Stimulated activated CD8-positive, alpha-beta memory T cell treated with anti-CD3 and anti-CD28 coated beads, Interleukin-7, amount 100 ng/mL, for 4 hours (primary cell): ENCODE results near the gene KMT2D.
"Not testable (repeated sequence)": the region's sequence is repeated elsewhere in the genome, so short reads cannot be mapped to it uniquely, and the experiment has no call there.

Experiments
- DNase-seq, 2 donors: peaks; one replicate each; pipeline ENCODE4 v3.0.0-alpha.2; 2020; ENCODE audit warnings: low read depth in 2 of 2

Gene KMT2D

DNA sequence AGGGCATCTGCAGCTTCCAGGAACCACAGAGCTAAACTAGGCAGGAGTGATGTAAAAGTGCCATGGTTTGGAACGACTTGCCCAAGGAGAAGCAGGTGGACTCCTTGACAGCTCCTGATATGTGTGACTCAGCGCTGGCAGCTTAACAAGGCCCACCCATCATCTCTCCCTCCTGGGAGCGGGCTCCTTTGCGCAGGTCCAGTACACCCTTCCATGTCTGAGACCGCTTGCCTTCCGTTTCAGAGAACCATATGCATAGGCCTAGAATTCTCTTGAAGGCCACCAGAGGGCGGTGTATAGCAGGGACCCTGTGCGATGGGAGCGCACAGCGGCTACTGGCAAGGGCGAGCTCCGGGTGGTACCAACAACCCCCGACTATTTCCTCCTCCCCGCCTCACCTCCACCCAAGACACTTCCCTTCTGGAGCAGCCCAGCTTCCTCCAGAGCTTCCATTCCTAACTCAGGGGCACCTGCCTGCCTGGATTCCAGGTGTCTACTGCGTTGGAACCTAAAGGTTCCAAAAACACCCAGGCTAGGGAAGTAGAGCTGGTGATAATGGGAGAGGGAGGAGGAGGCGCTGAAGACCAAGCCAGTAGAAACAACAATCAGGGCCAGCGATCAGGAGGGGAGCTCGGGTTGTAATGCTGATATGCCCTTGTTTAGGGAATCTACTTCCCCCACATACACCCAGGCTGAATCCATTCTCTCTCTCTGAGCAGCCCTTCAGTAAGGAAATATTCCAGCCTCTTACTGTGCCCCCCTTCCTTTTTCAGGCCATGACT, 27.7 kb upstream of the KMT2D start:
- peak; percentile 49 to 58 for DNase-seq

DNA sequence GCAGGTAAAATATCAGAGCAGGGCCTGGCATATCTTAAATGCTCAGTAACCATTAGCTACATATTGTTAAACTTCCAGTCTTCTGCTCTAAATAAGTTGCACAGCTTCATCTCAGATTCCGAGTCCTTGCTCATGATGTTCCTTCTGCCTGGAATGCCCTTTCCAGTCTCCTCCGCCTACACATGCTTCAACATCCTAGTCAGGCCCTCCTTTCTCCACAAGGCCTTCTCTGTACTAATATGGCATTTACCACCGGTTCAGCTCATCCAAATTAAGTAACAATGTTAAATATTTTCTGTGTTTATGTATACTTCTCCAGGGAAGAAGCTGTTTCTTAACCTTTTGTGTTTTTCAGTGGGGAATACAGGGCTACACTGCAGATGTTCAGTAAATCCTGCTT, 25.5 kb upstream of the KMT2D start:
- DNase-seq = no peak

DNA sequence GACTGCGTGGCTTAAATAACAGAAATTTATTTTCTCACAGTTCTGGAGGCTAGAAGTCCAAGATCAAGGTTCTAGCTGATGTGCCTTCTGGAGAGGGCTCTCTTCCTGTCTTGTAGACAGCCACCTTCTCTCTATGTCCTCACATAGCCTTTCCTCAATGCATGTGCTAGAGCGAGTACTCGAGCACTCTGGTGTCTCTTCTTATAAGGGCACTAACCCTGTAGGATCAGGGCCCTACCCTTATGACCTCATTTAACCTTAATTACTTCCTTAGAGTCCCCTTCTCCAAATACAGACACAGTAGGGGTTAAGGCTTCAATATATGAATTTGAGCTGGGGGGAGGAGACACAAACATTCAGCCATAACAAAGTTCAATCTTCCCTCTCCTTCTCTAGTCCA, 23.8 kb upstream of the KMT2D start:
- DNase-seq = no peak

DNA sequence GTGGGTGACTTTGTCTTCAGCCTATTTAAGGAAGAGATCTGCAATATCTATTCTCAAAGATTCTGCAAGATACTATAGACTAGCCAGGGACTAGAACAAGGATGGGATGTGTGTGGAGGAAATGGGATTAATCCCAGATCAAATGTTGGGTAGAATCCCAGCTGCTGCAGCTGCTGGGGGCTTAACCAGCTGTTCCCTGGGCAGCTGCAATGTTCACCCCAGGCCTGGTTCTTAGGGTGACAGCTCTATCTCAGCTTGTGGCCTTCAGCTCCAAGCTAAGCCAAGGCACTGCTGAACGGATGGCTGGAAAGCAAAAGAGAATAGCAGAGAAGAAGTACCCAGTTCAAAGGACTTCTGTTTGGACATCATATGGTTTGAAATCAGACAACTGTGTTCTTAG, 19.2 kb upstream of the KMT2D start:
- DNase-seq = no peak

DNA sequence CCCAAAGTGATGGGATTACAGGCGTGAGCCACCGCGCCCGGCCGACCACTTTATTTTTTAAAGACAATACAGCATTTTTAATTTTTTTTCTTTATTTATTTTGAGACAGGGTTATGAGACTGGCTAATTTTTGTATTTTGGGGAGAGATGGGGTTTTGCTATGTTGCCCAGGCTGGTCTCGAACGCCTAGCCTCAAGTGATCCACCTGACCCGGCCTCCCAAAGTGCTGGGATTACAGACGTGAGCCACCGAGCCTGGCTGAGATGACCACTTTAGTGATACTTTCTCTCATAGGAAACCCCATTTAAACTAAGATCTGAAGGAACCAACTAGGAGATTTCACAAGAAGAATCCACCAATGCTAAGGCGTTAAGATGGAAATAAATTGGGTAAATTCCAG, 10.4 kb upstream of the KMT2D start:
- DNase-seq = no peak

DNA sequence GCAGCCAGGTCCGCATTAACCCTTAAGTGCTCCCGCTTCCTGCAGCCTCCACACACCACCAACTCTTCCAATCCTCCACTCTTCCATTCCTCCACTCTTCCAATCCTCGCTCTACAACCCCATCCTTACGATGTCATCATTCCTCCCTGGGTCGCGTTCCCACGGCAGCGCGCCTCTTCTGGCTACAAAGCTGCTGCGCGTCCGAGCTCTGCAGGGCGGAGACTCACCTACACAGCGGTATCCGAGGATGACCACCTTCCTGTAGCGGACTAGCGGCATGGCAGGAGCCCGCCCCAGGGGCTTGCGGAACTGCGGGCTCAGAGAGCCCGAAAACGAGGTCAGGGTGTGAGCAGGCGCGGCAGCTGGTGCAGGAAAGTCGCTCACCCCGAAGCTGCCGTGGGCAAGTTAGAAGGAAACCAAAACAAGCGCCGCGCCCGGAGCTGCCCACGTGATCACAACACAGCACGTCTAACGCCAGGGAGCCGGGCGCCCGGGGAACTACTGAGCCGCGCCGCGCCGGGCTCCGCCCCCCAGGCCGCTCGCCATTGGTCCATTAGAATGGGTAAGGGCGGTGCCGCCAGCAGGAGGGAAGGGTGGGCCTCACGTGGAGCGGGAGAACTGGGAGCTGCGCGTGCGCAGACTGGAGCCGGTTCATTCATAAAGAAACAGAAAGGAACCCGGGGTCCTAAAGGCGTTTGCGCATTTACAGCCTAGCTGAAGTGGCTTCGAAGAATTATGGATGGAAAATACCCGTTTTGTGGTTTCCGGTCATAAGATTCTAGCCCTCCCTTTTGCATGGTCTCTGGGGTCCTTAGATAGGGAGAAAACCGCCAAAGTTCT, 9.1 kb upstream of the KMT2D start, which contains the start of gene RHEBL1:
RHEBL1 (minus strand) TSS at position 473 of the 840 bp plus-strand sequence; CDS start at position 279, 194 bp downstream.
- DNase-seq = peak; percentile 98 to 99

DNA sequence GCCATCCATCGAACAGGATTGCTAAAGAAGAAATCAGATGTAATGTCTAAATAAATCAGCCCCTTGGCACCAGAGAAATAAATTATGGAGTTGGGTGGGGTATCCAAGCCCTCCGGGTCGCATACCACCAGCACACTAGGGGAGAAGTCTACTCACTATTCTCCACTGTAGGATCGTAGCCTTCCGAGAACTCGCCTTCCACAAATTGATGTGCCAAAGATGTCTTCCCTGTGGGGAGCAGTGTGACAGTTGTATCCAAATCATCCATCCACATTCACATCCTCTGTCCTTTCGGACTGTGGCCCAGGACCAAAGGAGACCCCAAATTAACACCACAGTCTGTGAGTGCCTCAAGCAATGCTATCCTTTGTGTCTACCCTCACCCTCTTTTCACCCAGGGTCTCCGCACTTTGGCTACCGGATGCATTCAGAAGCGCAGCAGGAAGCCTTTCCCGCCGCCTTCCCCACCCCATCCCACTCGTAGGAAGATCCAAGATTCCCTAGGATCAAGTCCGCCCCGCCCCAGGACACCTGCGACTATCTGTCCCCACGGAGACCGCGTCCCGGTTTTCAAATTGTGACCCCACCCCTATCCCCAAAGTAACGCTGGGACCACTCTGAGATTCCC, 8.4 kb upstream of the KMT2D start:
- no peak for DNase-seq

DNA sequence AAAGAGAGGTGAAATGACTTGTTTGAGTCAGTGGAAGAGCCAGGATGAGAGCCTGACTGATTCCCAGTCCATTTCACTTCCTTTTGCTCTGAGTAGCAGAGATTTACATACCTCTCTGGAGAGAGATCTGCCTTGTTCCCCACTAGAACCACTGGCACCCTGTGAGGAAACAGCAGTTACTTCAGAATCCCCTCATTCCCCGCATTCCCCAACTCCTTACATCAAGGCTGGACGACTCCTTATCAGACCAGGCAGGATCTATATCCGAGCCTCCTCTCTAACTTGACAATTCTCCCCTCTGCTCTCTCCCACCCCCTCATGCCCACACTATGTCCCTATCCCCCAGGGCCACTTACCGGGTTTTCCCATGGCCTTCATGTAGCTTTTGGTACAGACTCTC, 5.5 kb upstream of the KMT2D start:
- DNase-seq = no peak

DNA sequence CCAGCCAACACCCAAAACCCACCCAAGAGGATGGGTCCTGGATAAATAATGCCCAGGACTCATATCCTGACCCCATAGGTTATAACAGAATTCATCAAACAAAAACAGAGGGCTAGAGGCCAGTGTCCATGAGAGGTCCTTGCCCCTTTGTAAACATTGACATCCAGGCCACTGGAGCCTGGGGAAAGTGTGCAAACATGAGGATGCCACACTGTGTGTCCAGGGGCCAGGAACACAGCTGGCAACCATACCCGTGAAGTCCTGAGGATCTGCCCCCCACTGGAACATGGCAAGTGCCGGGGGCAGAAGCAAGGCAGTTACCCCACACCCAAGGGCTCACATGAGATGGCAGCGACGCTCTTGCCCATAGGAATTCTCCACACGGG, 4.2 kb upstream of the KMT2D start:
- DNase-seq = no peak

DNA sequence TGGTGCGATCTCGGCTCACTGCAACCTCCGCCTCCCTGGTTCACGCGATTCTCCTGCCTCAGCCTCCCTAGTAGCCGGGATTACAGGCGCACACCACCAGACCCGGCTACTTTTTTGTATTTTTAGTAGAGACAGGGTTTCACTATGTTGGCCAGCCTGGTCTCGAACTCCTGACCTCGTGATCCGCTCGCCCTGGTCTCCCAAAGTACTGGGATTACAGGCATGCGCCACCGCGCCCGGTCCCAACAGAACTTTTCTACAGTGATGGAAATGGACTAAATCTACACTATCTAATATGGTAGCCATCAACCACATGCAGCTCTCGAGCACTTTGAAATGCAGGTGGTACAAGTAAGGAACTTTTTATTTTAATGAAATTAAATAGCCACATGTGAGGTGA, 1.3 kb upstream of the KMT2D start:
- DNase-seq = not testable (repeated sequence)

DNA sequence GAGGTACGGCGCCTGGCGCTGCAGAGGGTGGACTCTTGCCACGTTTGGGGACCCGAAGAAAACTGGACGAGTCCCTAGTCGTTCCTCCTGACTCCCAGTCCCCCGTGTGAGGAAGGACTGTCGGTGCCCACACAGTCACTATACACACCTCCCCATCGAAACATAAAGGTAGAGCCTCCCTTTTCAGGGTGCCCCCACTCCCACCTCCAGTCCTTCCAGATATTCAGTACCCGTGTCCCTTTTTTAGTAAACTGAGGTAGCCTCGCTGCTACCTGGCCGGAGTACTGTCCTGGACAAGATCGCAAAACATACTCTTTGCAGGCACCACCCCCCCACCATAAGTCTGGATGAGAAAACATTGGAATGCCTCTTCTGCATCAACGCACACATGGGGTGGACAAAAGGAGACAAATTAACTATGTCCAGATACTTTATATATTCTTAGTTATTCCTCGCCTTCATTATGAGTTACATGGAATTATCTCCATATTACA, 610 bp upstream of the KMT2D start:
- DNase-seq = no peak

DNA sequence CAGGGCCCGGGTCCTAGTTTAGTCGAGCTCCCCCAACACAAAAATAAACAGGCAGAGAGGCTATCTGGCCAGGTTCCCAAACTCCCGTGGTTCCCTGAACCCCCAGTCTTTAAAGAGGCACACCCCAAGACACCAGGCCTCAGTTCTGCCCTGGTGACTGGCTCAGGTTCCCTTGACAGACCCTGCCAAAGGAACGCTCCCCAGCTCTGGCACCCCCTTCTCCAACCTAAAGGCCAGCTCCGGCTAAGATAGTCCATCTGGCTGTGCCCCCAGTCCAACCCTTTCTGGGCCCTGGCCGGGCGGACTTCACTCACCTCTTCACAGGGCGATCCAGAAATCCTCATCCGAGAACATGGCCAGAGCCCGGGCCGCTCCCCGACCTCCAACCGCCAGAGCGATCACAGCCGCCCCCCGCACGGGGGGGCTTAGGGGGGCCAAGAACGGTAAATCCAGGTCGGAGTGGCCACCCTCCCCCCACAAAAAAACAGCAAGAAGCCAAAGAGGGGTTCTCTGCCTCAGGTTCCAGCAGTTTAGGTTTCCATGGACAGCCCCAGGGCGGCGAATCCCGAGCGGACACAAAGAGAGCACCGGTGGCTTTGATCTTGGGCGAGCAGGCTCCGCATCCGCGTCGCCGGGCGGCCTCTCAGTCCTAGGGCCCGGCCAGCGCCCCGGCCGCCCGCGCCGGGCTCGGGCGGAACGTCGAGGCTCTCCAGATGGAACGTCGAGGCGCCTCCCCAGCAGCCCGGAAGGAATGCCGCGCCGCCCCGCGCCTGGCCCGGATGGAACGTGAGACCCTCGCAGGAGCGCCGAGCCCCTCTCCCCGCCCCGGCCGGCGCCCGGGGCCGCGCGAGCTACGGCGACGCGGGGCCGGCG, 1.1 kb downstream of the KMT2D start:
- DNase-seq = no peak

DNA sequence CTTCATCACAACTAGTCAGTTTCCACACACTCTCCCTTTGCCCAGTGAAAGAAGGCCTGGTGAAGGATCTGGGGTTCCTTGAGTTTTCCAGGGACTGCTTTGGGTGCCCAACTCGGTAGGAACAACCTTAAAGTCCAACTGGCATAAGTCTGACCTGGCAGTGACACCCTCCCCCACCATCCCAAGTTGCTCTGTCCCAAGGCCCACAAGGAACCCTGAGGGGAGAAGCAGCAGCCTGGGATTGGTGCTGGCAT, 1.6 kb downstream of the KMT2D start:
- DNase-seq = no peak

DNA sequence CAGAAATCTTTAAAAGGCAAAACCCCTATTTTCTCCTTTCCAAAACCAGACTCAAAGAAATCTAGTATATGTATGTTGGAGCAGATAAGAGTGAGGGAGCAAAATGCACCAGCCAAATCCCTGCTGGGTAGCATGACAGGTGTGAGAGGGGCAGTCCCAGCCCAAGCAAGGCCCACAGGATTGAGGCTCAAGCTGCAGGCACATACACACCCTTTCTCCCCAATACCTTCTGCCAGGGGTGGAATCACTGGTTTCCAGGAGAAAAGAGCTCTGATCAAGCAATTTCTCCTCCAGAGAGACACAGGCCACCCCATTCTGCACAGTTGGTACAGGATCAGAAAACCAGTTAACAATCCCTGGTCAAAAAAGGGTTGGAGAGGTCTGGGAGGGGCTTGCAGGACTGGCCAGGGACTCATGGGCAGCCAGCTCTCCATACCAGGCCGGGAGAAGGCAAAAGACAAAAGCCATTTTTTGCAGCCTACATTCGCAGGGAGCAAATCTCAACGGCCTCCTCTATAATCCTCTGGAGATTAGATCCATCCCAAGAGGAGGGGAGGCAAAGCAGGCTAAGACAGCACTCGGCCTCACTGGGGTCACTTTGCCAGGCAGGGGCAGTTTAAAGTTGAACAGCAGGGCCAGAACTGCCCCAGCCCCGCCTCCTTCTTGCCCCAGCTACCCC, 2.1 kb downstream of the KMT2D start:
- no peak for DNase-seq

DNA sequence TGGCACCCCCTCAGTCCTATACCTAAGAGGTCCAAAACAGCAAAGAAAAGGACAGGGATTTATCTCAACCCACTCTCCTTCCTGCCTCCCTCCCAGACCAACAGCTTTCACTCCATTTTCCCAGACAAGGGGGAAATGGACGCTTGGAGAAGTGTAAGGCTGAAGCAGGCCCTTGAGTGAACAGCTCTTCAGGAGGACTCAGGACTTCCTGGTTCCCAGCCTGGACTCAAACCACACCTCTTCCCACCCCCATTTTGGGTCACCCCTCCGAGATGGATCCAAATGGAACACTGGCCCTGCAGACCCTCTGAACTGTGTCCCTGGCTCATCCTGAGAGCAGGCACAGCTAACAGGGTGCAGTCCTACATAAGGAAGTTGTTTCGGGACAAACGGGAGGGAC, 2.7 kb downstream of the KMT2D start:
- no peak for DNase-seq

DNA sequence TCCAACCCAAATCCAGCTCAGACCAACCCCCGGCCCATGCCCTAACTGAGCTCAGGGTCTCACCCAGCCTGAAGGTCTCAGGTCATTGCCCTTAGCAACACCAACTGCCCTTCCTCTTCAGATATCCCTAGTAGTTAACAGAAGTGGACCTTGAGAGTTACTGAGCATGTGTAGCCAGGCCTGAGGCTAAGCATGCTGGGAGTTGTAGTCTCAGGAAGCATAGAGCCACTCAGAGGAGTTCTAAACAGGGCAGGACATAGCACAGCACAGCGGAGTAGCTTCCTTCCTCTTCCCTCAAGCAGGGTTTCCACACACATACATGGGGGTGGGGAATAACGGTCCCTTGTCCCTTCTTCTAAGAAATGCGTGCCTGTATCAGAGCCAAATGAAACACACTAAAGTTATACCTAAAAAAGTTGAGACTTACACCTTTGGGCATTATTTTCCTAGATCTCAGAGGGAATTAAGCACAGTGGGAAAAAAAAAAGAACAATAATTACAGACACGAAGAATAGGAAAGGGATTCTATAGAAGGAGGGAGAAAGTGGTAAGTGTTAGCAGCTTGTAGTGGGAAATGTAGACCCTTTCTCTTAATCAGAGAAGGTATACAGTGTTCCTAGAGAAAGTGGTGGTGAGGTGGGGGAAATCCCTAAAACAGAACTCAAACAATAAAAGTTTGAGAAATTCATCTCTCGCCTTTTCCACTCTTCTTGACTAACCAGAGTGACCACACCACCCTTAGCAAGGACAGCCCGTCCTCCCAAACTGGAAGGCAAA, 4.4 kb downstream of the KMT2D start:
- DNase-seq = peak; percentile 28 to 41

DNA sequence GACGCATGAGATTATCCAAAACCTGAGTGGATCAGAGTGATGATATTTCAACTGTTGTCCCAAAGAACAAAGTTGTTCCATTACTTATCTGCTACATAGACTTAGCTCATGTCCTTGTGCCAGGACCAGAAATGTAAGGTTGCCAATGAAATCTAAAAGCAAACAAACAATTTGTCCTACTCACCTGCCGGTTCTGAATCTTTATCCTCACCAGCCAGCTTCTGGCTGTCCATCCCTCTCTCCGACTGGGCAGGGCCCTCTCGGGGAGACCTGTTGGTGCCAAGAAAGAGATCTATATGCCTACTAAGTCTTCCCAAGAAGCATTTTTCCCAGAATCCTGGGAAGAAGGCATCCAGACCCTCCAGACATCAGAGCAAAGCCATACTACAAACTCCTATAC, 5.5 kb downstream of the KMT2D start:
- no peak for DNase-seq

DNA sequence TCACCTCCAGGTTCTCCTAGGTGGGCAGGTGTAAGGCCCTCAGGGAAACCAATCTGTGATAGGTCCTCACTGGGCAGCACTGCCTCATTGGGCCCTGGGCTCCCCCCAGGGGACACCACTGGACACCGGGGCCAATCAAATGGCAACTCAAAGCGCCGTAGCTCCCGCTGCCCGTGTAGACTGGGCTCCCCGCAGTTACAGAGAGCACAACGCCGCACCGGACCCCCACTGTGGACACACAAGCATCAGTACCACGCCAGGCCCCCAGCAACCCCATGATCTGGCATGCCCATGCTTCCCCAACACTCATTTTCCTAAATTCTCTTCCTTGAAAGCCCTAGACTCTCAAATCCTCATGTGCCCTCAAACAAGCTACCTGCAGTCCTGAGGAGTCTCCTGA, 6.1 kb downstream of the KMT2D start:
- DNase-seq = no peak

DNA sequence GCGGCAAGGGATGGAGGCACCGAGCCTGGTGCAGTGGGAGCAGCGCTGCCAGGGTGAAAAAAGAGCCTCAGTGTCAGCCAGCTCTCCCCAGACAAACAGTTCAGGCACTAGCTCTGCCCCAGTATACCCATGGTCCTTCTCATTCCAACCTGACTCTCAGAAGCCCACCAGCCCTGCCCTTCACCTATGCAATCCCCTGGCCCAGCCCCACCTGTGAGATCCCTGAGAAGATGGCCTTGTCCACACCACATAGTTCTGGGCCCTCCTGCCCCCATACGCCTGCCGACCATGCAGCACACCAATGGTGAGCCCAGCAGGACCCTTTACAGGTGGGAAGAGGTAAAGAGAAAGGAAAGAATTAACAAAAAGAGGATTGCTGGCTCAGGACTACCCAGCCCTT, 6.5 kb downstream of the KMT2D start:
- no peak for DNase-seq

DNA sequence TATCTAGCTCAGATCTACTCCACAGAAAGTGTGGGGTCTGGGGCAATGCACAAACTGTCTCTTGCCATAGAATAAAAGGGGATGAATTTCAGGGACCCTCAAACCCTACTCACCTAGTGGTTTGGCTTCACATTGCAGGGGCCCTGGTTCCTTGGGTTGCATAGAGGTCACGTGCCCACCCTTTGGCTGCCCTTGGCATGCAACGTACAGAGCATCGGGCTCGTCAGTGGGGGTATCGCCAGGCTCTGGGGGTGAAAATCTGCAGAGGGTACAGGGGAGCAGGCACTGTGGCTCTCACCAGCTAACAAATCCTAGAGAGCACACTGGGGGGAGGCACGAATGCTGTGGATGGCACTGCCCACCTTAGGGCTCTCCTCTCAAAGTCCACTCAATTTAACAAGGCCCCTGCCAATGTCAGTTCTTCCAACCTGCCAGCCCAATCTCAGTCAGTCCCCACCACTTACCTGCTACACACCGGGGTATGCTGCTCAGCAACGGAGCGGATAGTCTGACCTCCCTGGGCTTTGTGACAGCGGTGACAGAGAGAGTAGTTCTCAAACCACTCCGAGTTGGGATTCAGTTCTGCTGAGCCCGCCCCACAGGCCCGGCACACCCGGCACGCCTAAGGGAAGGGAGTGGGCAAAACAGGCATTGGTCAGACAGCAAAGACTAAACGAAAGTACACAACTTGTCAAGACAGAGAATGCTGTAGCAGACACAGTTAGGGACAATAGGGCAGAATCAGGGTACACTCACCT, 8.0 kb downstream of the KMT2D start:
- DNase-seq = no peak
